SK-N-SH treated with all-trans-retinoic acid at 6 μM for 48 hours (cell line): ENCODE results near the gene TMEM14A.

ENCODE experiments used
- ISL1 ChIP-seq: fragments of 250-450 bp; sonication (Bioruptor Pico); IDR thresholded peaks from 2 replicates; pipeline ENCODE4 v2.1.2; 2022; ENCODE audit warnings: mild to moderate bottlenecking, moderate library complexity
- SNAI2 ChIP-seq: fragments of 250-450 bp; sonication (Bioruptor Pico); IDR thresholded peaks from 2 replicates; pipeline ENCODE4 v1.5.0; 2020; ENCODE audit warnings: mild to moderate bottlenecking, moderate library complexity
- ZFP3 ChIP-seq: fragments of 250-450 bp; sonication (Bioruptor Pico); IDR thresholded peaks from 2 replicates; pipeline ENCODE4 v1.5.0; 2020; ENCODE audit warnings: mild to moderate bottlenecking, moderate library complexity
- ZFP30 ChIP-seq: fragments of 450-650 bp; formaldehyde crosslinking; IDR thresholded peaks from 2 replicates; pipeline ENCODE4 v1.5.0; 2022; ENCODE audit warnings: mild to moderate bottlenecking, moderate library complexity
- ZNF565 ChIP-seq: fragments of 450-650 bp; formaldehyde crosslinking; conservative IDR thresholded peaks from 2 replicates; pipeline ENCODE4 v1.5.0; 2020; ENCODE audit warnings: low read depth, mild to moderate bottlenecking, moderate library complexity

- no peak for TF ChIP-seq SNAI2 (CRISPR knock-in tag)
- no peak for TF ChIP-seq ZFP30
- TF ChIP-seq ISL1: no peak
- no peak for TF ChIP-seq ZNF565 (CRISPR knock-in tag)
- TF ChIP-seq ZFP3 (CRISPR knock-in tag): no peak
Measured at GRCh38 chr6:52653151-52653550, 17.8 kb upstream of the TMEM14A start.
